SU-DHL-6 (cell line): Measurements from ENCODE around the gene NAMPT.

Experiments used
- H2AFZ ChIP-seq: fragments of 200-600 bp; sonication (generic); 2 replicates; pipeline ENCODE4 v1.6.1; 2014; ENCODE audit warnings: low read depth, mild to moderate bottlenecking, moderate library complexity, mixed read lengths, antibody characterized with exemption, low read length; ENCODE audit not compliant: severe bottlenecking
- H3F3A ChIP-seq: fragments of 200-600 bp; shearing (Covaris generic); 2 replicates; pipeline ENCODE4 v1.6.0; 2016; ENCODE audit warnings: antibody characterized with exemption, mild to moderate bottlenecking; ENCODE audit not compliant: insufficient read depth
- H3K27ac ChIP-seq: fragments of 200-600 bp; sonication (generic); 2 replicates; pipeline ENCODE4 v1.5.1; 2016; ENCODE audit warnings: low read depth, mild to moderate bottlenecking, low read length, moderate library complexity, mixed read lengths
- H3K27me3 ChIP-seq: fragments of 200-600 bp; sonication (generic), shearing (Covaris generic); 2 replicates; pipeline ENCODE4 v1.6.0; 2014; ENCODE audit warnings: mild to moderate bottlenecking, low read length
- H3K36me3 ChIP-seq: fragments of 200-600 bp; sonication (generic); 2 replicates; pipeline ENCODE4 v1.6.1; 2014; ENCODE audit warnings: mild to moderate bottlenecking, low read length, mixed read lengths
- H3K4me2 ChIP-seq: fragments of 300-600, 200-600 bp; shearing (Covaris generic), sonication (generic); 2 replicates; pipeline ENCODE4 v1.6.0; 2014; ENCODE audit warnings: low read length, low read depth, mild to moderate bottlenecking; ENCODE audit not compliant: poor library complexity, severe bottlenecking
- H3K4me3 ChIP-seq: fragments of 200-600 bp; sonication (generic); 2 replicates; pipeline ENCODE4 v1.5.1; 2014; ENCODE audit warnings: antibody characterized with exemption, low read length, mild to moderate bottlenecking, mixed read lengths; ENCODE audit not compliant: insufficient read depth, poor library complexity, severe bottlenecking
- H3K79me2 ChIP-seq: fragments of 200-600 bp; sonication (generic); 2 replicates; pipeline ENCODE4 v1.6.1; 2014; ENCODE audit warnings: mild to moderate bottlenecking, low read length, moderate library complexity; ENCODE audit not compliant: insufficient read depth
- H3K9ac ChIP-seq: fragments of 200-600 bp; sonication (generic); 2 replicates; pipeline ENCODE4 v1.7.0; 2014; ENCODE audit warnings: mild to moderate bottlenecking, low read length
- H3K9me2 ChIP-seq: fragments of 200-600 bp; sonication (generic); replicated peaks from 2 replicates; pipeline ENCODE4 v1.6.1; 2014; ENCODE audit warnings: low read length; ENCODE audit not compliant: insufficient read depth
- H3K9me3 ChIP-seq: fragments of 200-600 bp; sonication (generic); 2 replicates; pipeline ENCODE4 v1.6.1; 2014; ENCODE audit warnings: low read length, mixed read lengths; ENCODE audit not compliant: insufficient read depth
- H4K20me1 ChIP-seq: fragments of 200-600 bp; sonication (generic); 2 replicates; pipeline ENCODE4 v1.6.1; 2014; ENCODE audit warnings: low read depth, mild to moderate bottlenecking, antibody characterized with exemption, low read length, moderate library complexity, mixed read lengths
- EZH2phosphoT487 ChIP-seq: fragments of 200-600 bp; sonication (generic), shearing (Covaris generic); conservative IDR thresholded peaks from 2 replicates; pipeline ENCODE4 v1.6.1; 2018; ENCODE audit warnings: mild to moderate bottlenecking, antibody characterized with exemption, low read length, moderate library complexity, mixed read lengths
- TF ChIP-seq, protein P1 (sequence below): fragments of 200-600 bp; sonication (generic); IDR thresholded peaks from one replicate; pipeline ENCODE4 v1.5.1; 2017; ENCODE audit warnings: antibody characterized with exemption, mild to moderate bottlenecking, low read length, moderate library complexity; ENCODE audit not compliant: insufficient read depth, poor library complexity, severe bottlenecking

NAMPT gene

GRCh38 chr7:106270122-106270977 lies 14.4 kb downstream of the NAMPT start:
- Histone ChIP-seq H4K20me1 (no peaks in the 10 kb centered on the region), H3K9me2 (no peaks in the 10 kb centered on the region), H3K27ac (no peak overlapping the region), H2AFZ (no peak overlapping the region), H3K4me3 (no peak overlapping the region), H3K4me2 (no peak overlapping the region), H3K9me3 (no peaks in the 10 kb centered on the region), H3K79me2 (peaks cover 4% of the 10 kb centered on the region), H3K36me3 (peaks cover 68% of the 10 kb centered on the region), H3K9ac (no peak overlapping the region), H3K27me3 (no peaks in the 10 kb centered on the region), H3F3A (no peaks in the 10 kb centered on the region)
- no peak for TF ChIP-seq EZH2phosphoT487
- TF ChIP-seq, protein P1, sequence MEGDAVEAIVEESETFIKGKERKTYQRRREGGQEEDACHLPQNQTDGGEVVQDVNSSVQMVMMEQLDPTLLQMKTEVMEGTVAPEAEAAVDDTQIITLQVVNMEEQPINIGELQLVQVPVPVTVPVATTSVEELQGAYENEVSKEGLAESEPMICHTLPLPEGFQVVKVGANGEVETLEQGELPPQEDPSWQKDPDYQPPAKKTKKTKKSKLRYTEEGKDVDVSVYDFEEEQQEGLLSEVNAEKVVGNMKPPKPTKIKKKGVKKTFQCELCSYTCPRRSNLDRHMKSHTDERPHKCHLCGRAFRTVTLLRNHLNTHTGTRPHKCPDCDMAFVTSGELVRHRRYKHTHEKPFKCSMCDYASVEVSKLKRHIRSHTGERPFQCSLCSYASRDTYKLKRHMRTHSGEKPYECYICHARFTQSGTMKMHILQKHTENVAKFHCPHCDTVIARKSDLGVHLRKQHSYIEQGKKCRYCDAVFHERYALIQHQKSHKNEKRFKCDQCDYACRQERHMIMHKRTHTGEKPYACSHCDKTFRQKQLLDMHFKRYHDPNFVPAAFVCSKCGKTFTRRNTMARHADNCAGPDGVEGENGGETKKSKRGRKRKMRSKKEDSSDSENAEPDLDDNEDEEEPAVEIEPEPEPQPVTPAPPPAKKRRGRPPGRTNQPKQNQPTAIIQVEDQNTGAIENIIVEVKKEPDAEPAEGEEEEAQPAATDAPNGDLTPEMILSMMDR = no peak

- no peaks in the 10 kb centered on the region for H3K9me2 ChIP-seq
- H3K79me2 ChIP-seq = peaks cover 4% of the 10 kb centered on the region; the same call in 1 of the 2 replicates
- H3F3A ChIP-seq = no peaks in the 10 kb centered on the region
- H3K4me3 ChIP-seq = no peak overlapping the region
- no peak overlapping the region for H2AFZ ChIP-seq
- no peak overlapping the region for H3K27ac ChIP-seq
- H4K20me1 ChIP-seq = no peaks in the 10 kb centered on the region
- H3K4me2 ChIP-seq = no peak overlapping the region
- H3K9ac ChIP-seq = no peak overlapping the region
- no peaks in the 10 kb centered on the region for H3K9me3 ChIP-seq
- peaks cover 70% of the 10 kb centered on the region for H3K36me3 ChIP-seq
- TF ChIP-seq, protein P1 = no peak
- TF ChIP-seq EZH2phosphoT487 = no peak
- no peaks in the 10 kb centered on the region for H3K27me3 ChIP-seq
Measured at GRCh38 chr7:106269254-106269961, 15.4 kb downstream of the NAMPT start.

DNA sequence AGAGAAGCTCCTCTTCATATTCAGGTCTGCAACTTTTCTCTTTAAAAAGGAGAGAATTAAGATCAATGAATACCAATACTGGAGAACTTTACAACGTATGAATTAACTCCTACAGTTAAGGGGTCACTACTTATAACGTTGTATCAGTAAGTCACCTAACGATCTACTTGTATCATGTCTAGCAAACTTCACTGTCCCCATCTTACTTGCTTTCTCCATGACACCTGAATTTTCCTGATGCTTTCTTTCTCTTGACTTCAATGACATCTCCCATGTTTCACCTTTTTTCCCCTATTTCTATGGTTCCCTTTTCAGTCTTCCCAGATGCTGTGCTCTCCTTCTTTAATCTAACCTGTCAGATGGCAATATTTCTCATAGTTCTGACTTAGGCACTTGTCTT lies 19.6 kb downstream of the NAMPT start:
- Histone ChIP-seq H2AFZ (no peak overlapping the region), H3K79me2 (no peaks in the 10 kb centered on the region), H3K9me3 (no peaks in the 10 kb centered on the region), H3K9me2 (no peaks in the 10 kb centered on the region), H3K4me2 (no peak overlapping the region), H3K27ac (no peak overlapping the region), H3K9ac (no peak overlapping the region), H3F3A (no peaks in the 10 kb centered on the region), H3K4me3 (no peak overlapping the region), H4K20me1 (no peaks in the 10 kb centered on the region), H3K36me3 (peaks cover 63% of the 10 kb centered on the region), H3K27me3 (no peaks in the 10 kb centered on the region)
- TF ChIP-seq, protein P1 = no peak
- no peak for TF ChIP-seq EZH2phosphoT487
